ENCODE measurements around the gene DOCK9.

DOCK9 gene

GRCh38 chr13:98959291-98959690 is 18.6 kb downstream of the DOCK9 start:
- no peak for DNase-seq (ENCODE audit: low spot score)

GRCh38 chr13:98958443-98958794 is 19.4 kb downstream of the DOCK9 start:
- no peak for TF ChIP-seq CTCF (IDR thresholded peaks at IDR 0.05; ENCODE audit: extremely low read depth, missing control alignments)
- DNase-seq (ENCODE audit: low spot score): no peak

More at GRCh38 chr13:98959291-98959690, 18.6 kb downstream of the DOCK9 start:
- no peak for TF ChIP-seq CTCF (IDR thresholded peaks at IDR 0.05; ENCODE audit: extremely low read depth, missing control alignments)

- no peak for DNase-seq (ENCODE audit: low spot score)
Measured at GRCh38 chr13:98957731-98958442, 20.0 kb downstream of the DOCK9 start.

GRCh38 chr13:98955336-98955735 is 22.5 kb downstream of the DOCK9 start:
- DNase-seq (ENCODE audit: low spot score): no peak
- no peak for TF ChIP-seq CTCF (IDR thresholded peaks at IDR 0.05; ENCODE audit: extremely low read depth, missing control alignments)

More at GRCh38 chr13:98957731-98958442, 20.0 kb downstream of the DOCK9 start:
- no peak for TF ChIP-seq CTCF (IDR thresholded peaks at IDR 0.05; ENCODE audit: extremely low read depth, missing control alignments)

- DNase-seq (ENCODE audit: low spot score): no peak
- no peak for TF ChIP-seq CTCF (IDR thresholded peaks at IDR 0.05; ENCODE audit: extremely low read depth, missing control alignments)
Measured at GRCh38 chr13:98954313-98954712, 23.6 kb downstream of the DOCK9 start.

- TF ChIP-seq CTCF (IDR thresholded peaks at IDR 0.05; ENCODE audit: extremely low read depth, missing control alignments): no peak
- DNase-seq (ENCODE audit: low spot score): no peak
Measured at GRCh38 chr13:98951266-98951665, 26.6 kb downstream of the DOCK9 start.

- DNase-seq (ENCODE audit: low spot score): no peak
Measured at GRCh38 chr13:98950705-98951104, 27.2 kb downstream of the DOCK9 start.

More at GRCh38 chr13:98950705-98951104, 27.2 kb downstream of the DOCK9 start:
- TF ChIP-seq CTCF (IDR thresholded peaks at IDR 0.05; ENCODE audit: extremely low read depth, missing control alignments): no peak
